ENCODE results near the gene HAPLN3. TPM values are rescaled to one million over a fixed set of nuclear protein-coding genes. Genes with fewer than 3 reads are reported as not detected.

The HAPLN3 gene
- total RNA-seq, 6 experiments from 2014 or later, result 7.8 to 17.1 (median 16.5) TPM

DNA sequence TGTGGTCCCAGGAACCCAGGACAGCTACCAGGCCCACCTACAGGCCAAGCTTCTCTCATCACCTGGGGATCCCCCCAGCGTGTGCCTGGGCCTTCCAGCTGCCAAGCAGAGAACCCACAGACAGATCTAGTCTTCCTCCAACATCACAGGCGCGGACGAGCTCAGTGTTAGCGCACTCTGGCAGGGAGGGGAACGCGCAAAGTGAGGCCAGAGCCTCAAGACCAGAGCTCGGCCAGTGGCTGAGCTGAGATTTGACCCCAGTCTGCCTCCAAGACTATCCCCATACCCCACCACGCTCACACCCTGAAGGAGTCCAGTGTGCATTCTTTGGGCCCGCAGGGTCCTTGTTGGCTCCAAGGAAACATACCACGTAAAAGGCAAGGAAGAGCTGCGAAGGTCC, 12.8 kb upstream of the HAPLN3 start:
- Mint-ChIP-seq H3K4me1 (ENCODE audit: low read depth) (peaks cover 68% of the 10 kb centered on the region), H3K27ac (peak overlapping the region; percentile 25; the same call in 1 of the 2 replicates), H3K9me3 (no peaks in the 10 kb centered on the region), H3K4me3 (peak overlapping the region; percentile 8; the same call in 1 of the 2 replicates), H3K36me3 (ENCODE audit: low read depth) (peaks cover 63% of the 10 kb centered on the region), H3K27me3 (ENCODE audit: insufficient read depth) (peaks cover 11% of the 10 kb centered on the region)
- TF ChIP-seq CTCF (IDR thresholded peaks at IDR 0.05), result no peak
- no peak for DNase-seq

GRCh38 chr15:88907111-88907510, 11.8 kb upstream of the HAPLN3 start:
- no peak for TF ChIP-seq CTCF (IDR thresholded peaks at IDR 0.05)
- DNase-seq, result no peak
- peaks cover 62% of the 10 kb centered on the region for H3K36me3 Mint-ChIP-seq (ENCODE audit: low read depth)
- H3K4me3 Mint-ChIP-seq, result no peak overlapping the region
- H3K27ac Mint-ChIP-seq, result no peak overlapping the region
- no peaks in the 10 kb centered on the region for H3K9me3 Mint-ChIP-seq
- peaks cover 11% of the 10 kb centered on the region for H3K27me3 Mint-ChIP-seq (ENCODE audit: insufficient read depth)
- H3K4me1 Mint-ChIP-seq (ENCODE audit: low read depth), result peaks cover 73% of the 10 kb centered on the region

GRCh38 chr15:88906551-88906950, 11.2 kb upstream of the HAPLN3 start:
- H3K4me1 Mint-ChIP-seq (ENCODE audit: low read depth), result peaks cover 73% of the 10 kb centered on the region
- TF ChIP-seq CTCF (IDR thresholded peaks at IDR 0.05), result no peak
- no peak overlapping the region for H3K4me3 Mint-ChIP-seq
- H3K27me3 Mint-ChIP-seq (ENCODE audit: insufficient read depth), result peaks cover 11% of the 10 kb centered on the region
- H3K27ac Mint-ChIP-seq, result no peak overlapping the region
- no peaks in the 10 kb centered on the region for H3K9me3 Mint-ChIP-seq
- DNase-seq, result no peak
- peaks cover 62% of the 10 kb centered on the region for H3K36me3 Mint-ChIP-seq (ENCODE audit: low read depth)

- H3K4me3 Mint-ChIP-seq, result no peak overlapping the region
- H3K36me3 Mint-ChIP-seq (ENCODE audit: low read depth), result peaks cover 61% of the 10 kb centered on the region
- no peak for DNase-seq
- H3K9me3 Mint-ChIP-seq, result no peaks in the 10 kb centered on the region
- H3K27me3 Mint-ChIP-seq (ENCODE audit: insufficient read depth), result peaks cover 12% of the 10 kb centered on the region
- TF ChIP-seq CTCF (IDR thresholded peaks at IDR 0.05), result no peak
- 0 out of 2 replicates have a peak overlapping the region, but pooled peaks have one; percentile 3 for H3K27ac Mint-ChIP-seq
- H3K4me1 Mint-ChIP-seq (ENCODE audit: low read depth), result peaks cover 74% of the 10 kb centered on the region
Observed at GRCh38 chr15:88906130-88906529, 10.8 kb upstream of the HAPLN3 start.

DNA sequence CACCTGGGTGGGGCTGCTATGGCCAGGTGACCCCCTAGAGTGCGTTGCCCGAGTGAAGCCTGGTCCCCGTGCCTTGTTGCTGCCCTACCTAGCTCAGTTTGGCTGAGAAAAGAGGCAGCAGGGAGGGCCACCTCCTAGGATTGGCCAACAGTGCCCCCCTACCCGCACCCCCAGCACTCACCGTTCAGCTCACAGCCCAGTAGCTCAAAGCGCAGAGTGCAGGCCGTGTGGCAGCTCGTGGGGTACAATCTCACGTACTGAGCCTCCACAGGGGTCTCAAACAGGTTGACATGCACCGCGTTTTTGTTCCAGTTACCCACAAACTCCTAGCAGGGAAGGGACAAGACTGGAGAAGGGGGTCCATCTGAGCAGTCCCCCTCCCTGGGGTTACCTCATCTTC, 10.2 kb upstream of the HAPLN3 start:
- no peak overlapping the region for H3K4me3 Mint-ChIP-seq
- peaks cover 74% of the 10 kb centered on the region for H3K4me1 Mint-ChIP-seq (ENCODE audit: low read depth)
- 0 out of 2 replicates have a peak overlapping the region, but pooled peaks have one; percentile 62 for H3K27ac Mint-ChIP-seq
- no peak for TF ChIP-seq CTCF (IDR thresholded peaks at IDR 0.05)
- peaks cover 61% of the 10 kb centered on the region for H3K36me3 Mint-ChIP-seq (ENCODE audit: low read depth)
- H3K27me3 Mint-ChIP-seq (ENCODE audit: insufficient read depth), result peaks cover 14% of the 10 kb centered on the region
- DNase-seq, result no peak
- no peaks in the 10 kb centered on the region for H3K9me3 Mint-ChIP-seq

All from HFFc6 (cell line).